IPS DF 6.9 (cell line): ENCODE results near the gene YES1.
"Not testable (repeated sequence)": the region's sequence is repeated elsewhere in the genome, so short reads cannot be mapped to it uniquely, and the experiment has no call there.

ENCODE experiments used
- DNase-seq: peaks from one replicate; pipeline ENCODE4 v3.0.0-alpha.2; 2013; ENCODE audit warnings: low read depth, low spot score
- H3K27ac ChIP-seq: one replicate; pipeline ENCODE4 v1.5.1; 2013; ENCODE audit warnings: low read length, control low read depth
- H3K27me3 ChIP-seq: 2 replicates; pipeline ENCODE4 v1.6.1; 2013; ENCODE audit warnings: mild to moderate bottlenecking, low read length; ENCODE audit not compliant: control insufficient read depth, insufficient read depth
- H3K36me3 ChIP-seq: 2 replicates; pipeline ENCODE4 v1.6.1; 2013; ENCODE audit warnings: low read length; ENCODE audit not compliant: control insufficient read depth, insufficient read depth
- H3K4me1 ChIP-seq: 2 replicates; pipeline ENCODE4 v1.6.1; 2013; ENCODE audit warnings: low read length; ENCODE audit not compliant: control insufficient read depth, insufficient read depth
- H3K4me3 ChIP-seq: 2 replicates; pipeline ENCODE4 v1.5.1; 2013; ENCODE audit warnings: mild to moderate bottlenecking, low read length
- H3K9me3 ChIP-seq: 2 replicates; pipeline ENCODE4 v1.6.1; 2013; ENCODE audit warnings: low read length, inconsistent platforms; ENCODE audit not compliant: control insufficient read depth, insufficient read depth
- WGBS: extraction: QIAGEN DNeasy Blood & Tissue Kit; methylation state at CpG from one replicate; pipeline ENCODE4 v1.1.7; 2013; ENCODE audit warnings: mixed read lengths, missing lambda C conversion rate; ENCODE audit not compliant: insufficient read length, insufficient coverage; 5-methylcytosine and 5-hydroxymethylcytosine counted together

YES1 gene

GRCh38 chr18:809228-809627 is 2.8 kb downstream of the YES1 start:
- not testable (repeated sequence) for H3K27me3 ChIP-seq, H3K36me3 ChIP-seq, H3K9me3 ChIP-seq, H3K27ac ChIP-seq, H3K4me1 ChIP-seq, DNase-seq, H3K4me3 ChIP-seq
- WGBS, result no CpG with 5 or more reads among the region's 11 CpGs

GRCh38 chr18:808502-808901 is 3.5 kb downstream of the YES1 start:
- WGBS, result no CpG with 5 or more reads among the region's 2 CpGs
- H3K27me3 ChIP-seq, result no peaks in the 10 kb centered on the region
- no peaks in the 10 kb centered on the region for H3K9me3 ChIP-seq
- H3K4me3 ChIP-seq, result no peak overlapping the region
- no peak for DNase-seq
- no peaks in the 10 kb centered on the region for H3K4me1 ChIP-seq
- H3K36me3 ChIP-seq, result no peaks in the 10 kb centered on the region
- H3K27ac ChIP-seq, result no peak overlapping the region

- WGBS, result no CpG with 5 or more reads among the region's 5 CpGs
- no peak overlapping the region for H3K4me3 ChIP-seq
- no peak for DNase-seq
- H3K36me3 ChIP-seq, result no peaks in the 10 kb centered on the region
- H3K27me3 ChIP-seq, result no peaks in the 10 kb centered on the region
- H3K4me1 ChIP-seq, result no peaks in the 10 kb centered on the region
- no peak overlapping the region for H3K27ac ChIP-seq
- no peaks in the 10 kb centered on the region for H3K9me3 ChIP-seq
Observed at GRCh38 chr18:808086-808485, 4.0 kb downstream of the YES1 start.

GRCh38 chr18:805755-806110 is 6.3 kb downstream of the YES1 start:
- Histone ChIP-seq H3K27me3 (no peaks in the 10 kb centered on the region), H3K4me1 (no peaks in the 10 kb centered on the region)
- WGBS, result 100% methylated on average over 1 of the region's 2 CpGs

GRCh38 chr18:805008-805754 is 6.9 kb downstream of the YES1 start:
- DNase-seq, result no peak
- no peaks in the 10 kb centered on the region for H3K9me3 ChIP-seq
- H3K4me1 ChIP-seq, result no peaks in the 10 kb centered on the region
- H3K4me3 ChIP-seq, result no peak overlapping the region
- WGBS, result no CpG with 5 or more reads among the region's 5 CpGs
- H3K27me3 ChIP-seq, result no peaks in the 10 kb centered on the region
- H3K27ac ChIP-seq, result no peak overlapping the region
- no peaks in the 10 kb centered on the region for H3K36me3 ChIP-seq

More at GRCh38 chr18:805755-806110, 6.3 kb downstream of the YES1 start:
- Histone ChIP-seq H3K4me3 (no peak overlapping the region), H3K27ac (no peak overlapping the region), H3K9me3 (no peaks in the 10 kb centered on the region), H3K36me3 (no peaks in the 10 kb centered on the region)
- no peak for DNase-seq

- Histone ChIP-seq H3K4me1 (no peaks in the 10 kb centered on the region), H3K4me3 (no peak overlapping the region), H3K36me3 (no peaks in the 10 kb centered on the region), H3K27ac (no peak overlapping the region), H3K27me3 (no peaks in the 10 kb centered on the region), H3K9me3 (no peaks in the 10 kb centered on the region)
- no CpG with 5 or more reads among the region's 3 CpGs for WGBS
- DNase-seq, result no peak
Observed at GRCh38 chr18:801137-801536, 10.9 kb downstream of the YES1 start.

- Histone ChIP-seq H3K4me3 (no peak overlapping the region), H3K27me3 (no peaks in the 10 kb centered on the region), H3K4me1 (no peaks in the 10 kb centered on the region), H3K36me3 (no peaks in the 10 kb centered on the region), H3K9me3 (no peaks in the 10 kb centered on the region), H3K27ac (no peak overlapping the region)
- no CpG with 5 or more reads among the region's 1 CpG for WGBS
- DNase-seq, result no peak
Observed at GRCh38 chr18:799943-800342, 12.1 kb downstream of the YES1 start.

GRCh38 chr18:795383-795782 is 16.7 kb downstream of the YES1 start:
- not testable (repeated sequence) for H3K4me3 ChIP-seq, H3K9me3 ChIP-seq, H3K36me3 ChIP-seq, H3K27ac ChIP-seq, H3K27me3 ChIP-seq, DNase-seq, H3K4me1 ChIP-seq
- WGBS, result no CpG with 5 or more reads among the region's 1 CpG

GRCh38 chr18:789397-789796 is 22.6 kb downstream of the YES1 start:
- H3K27ac ChIP-seq, result no peak overlapping the region
- H3K4me3 ChIP-seq, result no peak overlapping the region
- no peaks in the 10 kb centered on the region for H3K27me3 ChIP-seq
- no CpG with 5 or more reads among the region's 1 CpG for WGBS
- no peaks in the 10 kb centered on the region for H3K9me3 ChIP-seq
- DNase-seq, result no peak
- no peaks in the 10 kb centered on the region for H3K36me3 ChIP-seq
- H3K4me1 ChIP-seq, result no peaks in the 10 kb centered on the region

GRCh38 chr18:785242-785641 is 26.8 kb downstream of the YES1 start:
- no CpG with 5 or more reads among the region's 1 CpG for WGBS
- H3K27ac ChIP-seq, result no peak overlapping the region

GRCh38 chr18:784470-785172 is 27.4 kb downstream of the YES1 start:
- Histone ChIP-seq H3K36me3 (no peaks in the 10 kb centered on the region), H3K27ac (no peak overlapping the region), H3K27me3 (no peaks in the 10 kb centered on the region), H3K4me1 (no peaks in the 10 kb centered on the region), H3K9me3 (no peaks in the 10 kb centered on the region), H3K4me3 (no peak overlapping the region)
- no peak for DNase-seq
- WGBS, result no CpG with 5 or more reads among the region's 5 CpGs

More at GRCh38 chr18:785242-785641, 26.8 kb downstream of the YES1 start:
- Histone ChIP-seq H3K27me3 (no peaks in the 10 kb centered on the region), H3K9me3 (no peaks in the 10 kb centered on the region), H3K36me3 (no peaks in the 10 kb centered on the region), H3K4me3 (no peak overlapping the region), H3K4me1 (no peaks in the 10 kb centered on the region)
- no peak for DNase-seq
